Fibroblast of lung (primary cell): ENCODE results near the gene COX6B1.

Source experiments
- EZH2 ChIP-seq: IDR thresholded peaks from 2 replicates; pipeline ENCODE4 v1.5.1; 2012; ENCODE audit warnings: low read length, control low read depth, mild to moderate bottlenecking; ENCODE audit errors: missing control alignments
- TF ChIP-seq, protein P1 (sequence below), 2 donors: IDR thresholded peaks in 1 of 2; conservative IDR thresholded peaks in 1 of 2; 1 replicate in 1 of 2; 2 replicates in 1 of 2; pipeline ENCODE4 v1.5.1; 2011 to 2012; ENCODE audit warnings: low read length in 2 of 2, control low read depth in 1 of 2, inconsistent platforms in 1 of 2, low read depth in 1 of 2, mild to moderate bottlenecking in 1 of 2

- no peak for TF ChIP-seq EZH2
- TF ChIP-seq, protein P1, sequence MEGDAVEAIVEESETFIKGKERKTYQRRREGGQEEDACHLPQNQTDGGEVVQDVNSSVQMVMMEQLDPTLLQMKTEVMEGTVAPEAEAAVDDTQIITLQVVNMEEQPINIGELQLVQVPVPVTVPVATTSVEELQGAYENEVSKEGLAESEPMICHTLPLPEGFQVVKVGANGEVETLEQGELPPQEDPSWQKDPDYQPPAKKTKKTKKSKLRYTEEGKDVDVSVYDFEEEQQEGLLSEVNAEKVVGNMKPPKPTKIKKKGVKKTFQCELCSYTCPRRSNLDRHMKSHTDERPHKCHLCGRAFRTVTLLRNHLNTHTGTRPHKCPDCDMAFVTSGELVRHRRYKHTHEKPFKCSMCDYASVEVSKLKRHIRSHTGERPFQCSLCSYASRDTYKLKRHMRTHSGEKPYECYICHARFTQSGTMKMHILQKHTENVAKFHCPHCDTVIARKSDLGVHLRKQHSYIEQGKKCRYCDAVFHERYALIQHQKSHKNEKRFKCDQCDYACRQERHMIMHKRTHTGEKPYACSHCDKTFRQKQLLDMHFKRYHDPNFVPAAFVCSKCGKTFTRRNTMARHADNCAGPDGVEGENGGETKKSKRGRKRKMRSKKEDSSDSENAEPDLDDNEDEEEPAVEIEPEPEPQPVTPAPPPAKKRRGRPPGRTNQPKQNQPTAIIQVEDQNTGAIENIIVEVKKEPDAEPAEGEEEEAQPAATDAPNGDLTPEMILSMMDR (conservative IDR thresholded peaks at IDR 0.05 in 1 of 2, IDR thresholded peaks at IDR 0.05 in 1 of 2; ENCODE audit: low read depth in 1 of 2, low read length in 2 of 2): no peak
Measured at GRCh38 chr19:35622750-35623149, 25.4 kb upstream of the COX6B1 start.
